Myocyte (in vitro differentiated cells): ENCODE measurements around the gene CACNG6. TPM values are rescaled to one million over a fixed set of nuclear protein-coding genes. Genes with fewer than 3 reads are reported as not detected.

Experiments
- DNase-seq: peaks from one replicate; pipeline ENCODE4 v3.0.0-alpha.2; 2012; ENCODE audit warnings: low read depth
- total RNA-seq: library from RNA; depleted of rRNA; stranded (reverse); fragments of >200 nt; gene quantifications from 2 replicates; pipeline ENCODE4 v1.2.3, GENCODE V29; 2014

The CACNG6 gene
- total RNA-seq, 1 donor from 2014 or later = 30.8 TPM

DNA sequence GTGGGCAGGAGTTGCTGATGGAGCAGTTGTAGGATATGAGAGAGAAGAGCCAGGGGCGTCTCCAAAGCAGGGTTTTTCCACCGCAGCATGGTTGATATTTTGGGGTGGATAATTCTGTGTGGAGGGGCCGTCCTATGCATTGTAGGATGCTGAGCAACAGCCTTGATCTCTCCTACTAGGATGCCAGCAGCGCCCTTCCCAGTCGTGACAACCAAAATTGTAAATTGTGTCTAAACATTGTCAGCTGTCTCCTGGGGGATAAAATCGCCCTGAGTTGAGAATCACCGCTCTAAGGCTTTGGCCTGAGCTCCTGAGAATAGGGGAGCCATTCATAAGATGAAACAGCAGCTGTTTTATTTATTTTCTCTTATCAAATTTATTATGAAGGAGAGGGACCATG is 24.5 kb upstream of the CACNG6 start:
- no peak for DNase-seq

DNA sequence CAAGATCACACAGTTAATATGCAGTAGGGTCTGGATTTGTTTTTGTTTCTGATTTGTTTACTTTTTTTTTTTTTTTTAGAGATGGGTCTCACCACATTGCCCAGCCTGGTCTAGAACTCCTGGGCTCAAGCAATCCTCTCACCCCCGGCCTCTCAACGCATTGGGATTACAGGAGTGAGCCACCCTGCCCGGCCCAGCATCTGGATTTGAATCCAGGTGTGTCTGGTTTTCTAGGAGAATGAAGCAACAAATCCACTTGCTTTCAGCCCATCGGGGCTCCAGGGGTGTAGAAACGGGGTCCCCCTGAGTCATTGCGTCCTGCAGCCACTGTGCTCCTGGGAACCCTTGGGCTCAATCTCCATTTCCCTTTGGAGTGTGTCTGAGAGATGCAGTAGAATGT is 22.1 kb upstream of the CACNG6 start:
- DNase-seq = no peak

DNA sequence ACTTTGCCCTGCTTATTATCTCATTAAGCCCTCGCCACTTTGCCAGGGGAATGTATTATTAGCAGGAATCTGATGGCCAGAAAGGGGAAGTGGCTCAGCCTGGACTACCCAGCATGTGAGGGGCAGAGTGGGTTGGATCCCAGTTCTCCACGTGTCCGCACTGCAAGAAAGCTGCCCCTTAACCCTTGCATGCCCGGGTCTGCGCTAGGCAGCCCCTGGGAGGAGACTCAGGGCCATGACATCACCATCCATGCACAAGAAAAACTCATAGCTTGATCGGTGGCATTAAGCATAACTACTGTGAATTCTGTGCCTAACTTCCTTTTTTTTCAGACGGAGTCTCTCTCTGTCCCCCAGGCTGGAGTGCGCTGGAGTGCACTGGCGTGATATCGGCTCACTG is 19.8 kb upstream of the CACNG6 start:
- no peak for DNase-seq

DNA sequence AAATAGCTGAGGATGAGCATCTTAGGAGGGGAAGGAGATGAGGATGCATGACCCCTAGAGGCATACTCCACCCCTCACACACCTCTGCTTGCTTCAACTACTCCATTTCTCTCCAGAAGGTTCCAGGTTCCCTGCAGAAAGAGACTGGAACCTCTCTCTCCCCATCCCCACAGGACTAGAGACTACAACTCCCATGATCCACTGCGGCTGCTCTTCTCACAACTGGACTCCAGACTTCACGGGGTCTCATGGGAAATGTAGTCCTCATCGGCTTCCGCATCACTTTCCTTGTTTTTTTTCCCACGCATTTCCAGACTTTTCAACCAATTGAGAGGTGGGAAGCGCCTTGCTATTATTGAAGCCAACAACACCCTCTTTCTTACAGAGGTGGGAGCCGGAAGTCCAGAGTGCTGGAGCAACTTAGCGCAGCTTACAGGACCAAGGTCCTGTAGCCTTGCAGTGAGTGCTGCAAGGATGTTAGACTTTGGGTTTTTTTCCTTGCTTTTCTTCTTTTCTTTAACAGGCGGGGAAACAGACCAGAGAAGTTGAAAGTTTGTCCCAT is 13.9 kb upstream of the CACNG6 start:
- peak; percentile 87 for DNase-seq

DNA sequence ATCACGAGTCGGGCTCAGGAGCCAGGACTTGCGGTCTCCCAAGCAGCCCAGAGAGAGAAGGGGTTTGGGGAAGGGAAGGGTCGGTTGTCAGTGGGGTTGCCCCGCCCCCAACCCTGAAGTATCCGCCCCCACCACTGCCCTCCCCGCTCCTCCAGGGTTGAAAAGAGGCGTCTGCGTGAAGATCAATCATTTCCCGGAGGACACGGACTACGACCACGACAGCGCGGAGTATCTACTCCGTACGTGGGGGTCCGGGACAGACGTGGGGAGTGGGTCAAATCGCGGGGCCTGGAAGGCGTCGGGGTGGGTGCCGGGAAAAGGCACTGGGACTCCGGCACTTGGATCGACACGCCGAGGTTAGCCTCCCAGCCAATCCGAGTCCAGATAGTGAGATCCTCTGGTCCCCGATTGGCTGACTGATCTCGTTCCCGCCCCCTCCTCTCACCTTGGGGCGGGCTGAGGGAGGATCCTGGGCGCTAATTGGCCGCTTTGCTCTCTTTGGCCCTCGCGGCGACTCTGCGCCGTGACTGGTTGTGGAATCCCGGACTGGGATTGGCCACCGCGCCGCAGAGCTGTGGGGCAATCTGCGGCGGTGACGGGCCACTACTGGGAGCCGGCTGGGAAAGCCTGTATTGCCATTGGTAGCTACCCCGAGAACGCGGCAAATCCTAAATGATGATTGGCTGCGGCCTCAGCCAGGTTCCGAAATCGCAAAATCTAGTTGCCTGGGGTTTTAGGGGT is 13.3 kb upstream of the CACNG6 start:
- DNase-seq = peak; percentile 45

DNA sequence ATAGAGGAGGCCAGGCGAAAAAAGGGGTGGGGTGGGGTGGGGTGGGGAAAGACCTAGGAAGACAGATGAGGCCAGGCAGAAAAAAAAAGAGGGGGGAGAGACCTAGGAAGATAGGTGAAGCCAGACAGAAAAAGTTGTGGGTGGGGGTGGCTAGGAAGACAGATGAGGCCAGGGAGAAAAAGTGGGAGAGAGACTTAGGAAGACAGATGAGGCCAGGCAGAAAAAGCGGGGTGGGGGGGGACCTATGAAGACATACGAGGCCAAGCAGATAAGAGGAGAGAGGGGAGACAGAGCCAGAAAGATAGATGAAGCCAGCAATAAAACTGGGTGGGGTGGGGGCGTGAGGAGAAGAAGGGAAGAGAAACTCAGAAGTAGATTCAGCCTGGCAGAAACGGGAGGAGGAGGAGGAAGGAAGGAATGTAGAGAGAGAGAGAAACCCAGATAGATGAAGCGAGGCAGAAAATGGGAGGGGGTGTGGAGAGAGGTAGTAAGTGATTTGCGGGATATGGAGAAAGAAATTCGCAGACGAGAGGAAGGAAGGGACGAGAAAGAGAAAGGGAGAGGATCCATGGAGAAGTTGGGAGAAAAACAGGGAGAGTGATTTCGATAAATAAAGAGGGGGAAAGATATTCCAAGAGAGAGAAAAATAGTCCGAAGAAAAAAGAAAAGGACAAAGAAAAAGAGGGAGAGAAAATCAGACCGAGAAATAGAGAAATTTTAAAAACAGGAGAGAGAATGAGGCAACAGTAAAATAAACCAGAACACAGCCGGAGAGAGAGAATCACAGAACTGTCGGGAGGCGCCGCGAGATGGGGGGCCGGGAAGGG is 12.2 kb upstream of the CACNG6 start:
- no peak for DNase-seq

DNA sequence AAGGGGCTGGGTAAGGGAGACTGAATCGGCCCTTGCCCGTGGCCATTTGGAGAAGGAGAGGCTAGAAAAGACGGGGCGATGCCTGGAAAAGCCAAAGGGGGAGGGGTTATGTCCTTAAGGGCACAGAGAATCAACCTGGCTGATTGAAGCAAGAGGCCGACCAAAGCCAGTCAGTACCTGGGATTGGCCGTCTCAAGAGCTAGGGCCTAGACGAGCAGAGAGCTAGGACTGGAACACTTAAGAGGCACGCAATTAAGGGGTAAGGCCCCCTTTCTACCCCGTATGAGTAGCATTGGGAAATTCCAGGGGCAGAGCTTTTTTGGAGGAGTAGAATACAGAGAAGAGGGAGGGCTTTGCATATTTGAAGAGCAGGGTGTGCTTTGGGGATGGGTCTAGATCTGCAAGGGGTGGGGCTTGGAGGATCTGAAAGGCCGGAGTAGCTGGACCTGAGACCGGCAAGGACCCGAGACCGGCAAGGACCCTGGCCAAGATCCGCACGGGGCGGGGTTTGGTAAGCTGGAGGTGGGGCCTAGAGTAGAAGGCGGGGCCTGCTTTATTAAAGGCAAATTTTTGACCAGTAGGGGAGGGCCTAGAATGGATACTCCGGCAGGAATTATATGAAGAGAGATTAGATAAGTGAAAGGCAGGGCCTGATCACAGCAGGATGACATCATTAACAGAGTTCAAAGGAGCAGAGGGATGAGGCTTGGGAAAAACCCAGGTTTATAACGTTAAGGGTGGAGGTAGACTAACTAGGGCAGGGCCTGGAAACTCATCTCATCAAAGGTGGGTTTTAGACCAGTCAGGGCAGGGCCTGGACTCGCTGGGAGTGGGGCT is 10.7 kb upstream of the CACNG6 start:
- no peak for DNase-seq

DNA sequence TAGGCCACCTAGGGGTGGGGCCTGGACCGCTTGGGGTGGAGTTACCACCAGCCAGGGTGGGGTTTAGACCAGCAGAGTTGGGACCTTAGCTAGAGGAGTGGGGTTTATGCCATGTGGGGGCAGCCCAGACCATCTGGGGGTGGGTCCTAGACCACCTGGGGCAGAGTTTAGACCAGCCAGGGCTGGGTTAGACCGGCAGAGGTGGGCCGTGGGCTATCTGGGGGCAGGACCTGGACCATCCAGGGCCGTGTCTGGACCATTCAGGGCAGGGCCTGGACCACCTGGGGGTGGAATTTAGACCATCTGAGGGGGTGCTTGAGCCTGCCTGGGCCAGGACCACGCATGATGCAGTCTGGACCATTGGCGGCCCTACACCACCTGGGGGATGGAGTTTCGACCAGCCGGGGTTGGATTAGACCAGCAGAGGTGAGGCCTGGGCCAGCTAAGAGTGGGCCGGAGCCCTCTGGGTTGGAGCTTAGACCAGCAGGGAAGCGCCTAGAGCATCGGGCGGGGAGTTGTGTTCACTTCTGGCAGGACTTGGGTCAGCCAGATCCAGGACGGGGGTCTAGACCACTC is 10.0 kb upstream of the CACNG6 start:
- no peak for DNase-seq

DNA sequence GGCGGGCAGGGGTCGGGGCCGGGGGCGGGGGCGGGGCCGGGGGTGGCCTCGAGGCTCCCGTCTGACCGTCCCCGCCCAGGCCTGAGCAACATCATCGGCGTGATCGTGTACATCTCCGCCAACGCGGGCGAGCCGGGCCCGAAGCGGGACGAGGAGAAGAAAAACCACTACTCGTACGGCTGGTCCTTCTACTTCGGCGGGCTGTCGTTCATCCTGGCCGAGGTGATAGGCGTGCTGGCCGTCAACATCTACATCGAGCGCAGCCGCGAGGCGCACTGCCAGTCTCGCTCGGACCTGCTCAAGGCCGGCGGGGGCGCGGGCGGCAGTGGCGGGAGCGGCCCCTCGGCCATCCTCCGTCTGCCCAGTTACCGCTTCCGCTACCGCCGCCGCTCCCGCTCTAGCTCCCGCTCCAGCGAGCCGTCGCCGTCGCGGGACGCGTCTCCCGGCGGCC is 9.4 kb upstream of the CACNG6 start:
- DNase-seq = no peak

DNA sequence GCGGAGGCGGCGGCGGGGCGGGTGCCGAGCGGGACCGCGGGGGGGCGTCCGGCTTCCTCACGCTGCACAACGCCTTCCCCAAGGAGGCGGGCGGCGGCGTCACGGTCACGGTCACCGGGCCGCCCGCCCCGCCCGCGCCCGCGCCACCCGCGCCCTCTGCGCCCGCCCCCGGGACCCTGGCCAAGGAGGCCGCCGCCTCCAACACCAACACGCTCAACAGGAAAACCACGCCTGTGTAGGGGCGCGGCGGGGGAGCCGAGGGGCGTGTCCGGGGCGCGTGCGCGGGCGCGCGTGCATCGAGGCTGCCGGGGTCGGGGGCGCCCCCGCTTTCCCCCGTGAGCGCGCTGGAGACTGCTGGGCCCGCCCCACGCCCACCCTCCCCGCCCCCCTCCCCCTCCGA is 8.8 kb upstream of the CACNG6 start:
- DNase-seq = no peak

DNA sequence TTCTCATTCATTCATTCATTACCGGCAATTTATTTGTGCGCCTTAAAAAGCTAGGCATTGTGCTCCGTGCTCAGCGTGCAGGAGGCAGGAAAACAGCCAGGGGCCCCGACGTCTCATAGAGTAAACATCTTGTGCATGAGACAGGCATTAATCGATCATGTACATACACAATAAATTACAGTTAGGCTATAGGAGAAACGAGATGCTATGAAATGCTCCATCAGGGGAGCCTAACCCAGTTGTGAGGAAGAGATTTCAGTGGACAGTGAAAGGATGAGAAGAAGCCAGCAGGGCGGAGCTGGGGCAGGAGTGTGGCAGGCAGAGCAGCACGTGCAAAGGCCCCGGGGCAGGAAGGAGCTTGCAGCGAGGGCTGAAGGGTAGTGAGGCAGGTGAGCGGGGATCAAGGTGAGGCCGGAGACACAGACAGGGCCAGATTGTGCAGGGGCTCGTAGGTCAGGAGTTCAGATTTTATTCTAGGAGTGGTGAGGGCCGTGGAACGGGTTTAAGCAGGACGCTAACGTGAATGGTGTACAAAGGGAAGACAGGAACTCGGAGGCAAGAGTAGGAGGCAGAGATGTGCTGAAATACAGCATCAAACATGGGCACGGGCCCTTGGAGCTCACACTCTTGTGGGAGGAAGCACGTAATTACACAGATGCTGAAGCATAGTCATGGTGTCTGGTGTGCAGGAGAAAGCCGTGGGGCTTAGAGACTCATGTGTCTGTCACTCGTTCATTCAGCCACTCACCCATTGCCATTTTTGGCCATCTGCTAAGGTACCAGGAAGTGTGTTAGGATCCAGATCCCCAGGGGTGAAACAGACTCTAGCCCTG is 7.8 kb upstream of the CACNG6 start:
- DNase-seq = no peak

DNA sequence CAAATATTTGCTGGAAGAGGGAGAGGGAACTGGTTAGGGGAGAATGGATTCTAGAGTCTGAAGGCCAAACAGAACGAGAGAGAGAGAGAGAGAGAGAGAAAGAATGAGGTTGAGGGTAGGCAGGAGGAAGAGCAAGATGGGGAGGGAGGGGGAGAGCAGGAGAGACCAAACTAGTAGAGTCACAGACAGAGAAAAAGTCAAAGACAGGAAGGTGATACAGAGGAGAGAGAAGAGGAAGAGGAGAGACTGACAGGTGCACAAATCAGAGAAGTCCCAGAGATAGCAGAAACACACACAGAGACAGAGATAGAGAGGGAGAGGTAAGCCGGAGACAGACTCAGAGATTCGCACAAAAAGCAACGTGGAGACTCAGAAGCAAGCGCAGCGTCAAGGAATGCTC is 5.6 kb upstream of the CACNG6 start:
- DNase-seq = no peak

DNA sequence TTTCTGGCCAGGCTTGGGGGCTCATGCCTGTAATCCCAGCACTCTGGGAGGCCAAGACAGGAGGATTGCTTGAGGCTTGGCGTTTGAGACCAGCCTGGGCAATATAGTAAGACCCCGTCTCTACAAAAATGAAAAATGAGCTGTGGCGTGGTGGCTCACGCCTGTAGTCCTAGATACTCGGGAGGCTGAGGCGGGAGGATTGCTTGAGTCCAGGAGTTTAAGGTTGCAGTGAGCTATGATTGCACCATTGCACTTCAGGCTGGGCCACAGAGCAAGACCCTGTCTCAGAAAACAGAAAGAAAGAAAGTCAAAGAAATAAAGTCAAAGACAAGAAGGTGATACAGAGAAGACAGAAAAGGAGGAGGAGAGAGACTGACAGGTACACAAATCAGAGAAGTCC is 2.5 kb upstream of the CACNG6 start:
- DNase-seq = no peak

DNA sequence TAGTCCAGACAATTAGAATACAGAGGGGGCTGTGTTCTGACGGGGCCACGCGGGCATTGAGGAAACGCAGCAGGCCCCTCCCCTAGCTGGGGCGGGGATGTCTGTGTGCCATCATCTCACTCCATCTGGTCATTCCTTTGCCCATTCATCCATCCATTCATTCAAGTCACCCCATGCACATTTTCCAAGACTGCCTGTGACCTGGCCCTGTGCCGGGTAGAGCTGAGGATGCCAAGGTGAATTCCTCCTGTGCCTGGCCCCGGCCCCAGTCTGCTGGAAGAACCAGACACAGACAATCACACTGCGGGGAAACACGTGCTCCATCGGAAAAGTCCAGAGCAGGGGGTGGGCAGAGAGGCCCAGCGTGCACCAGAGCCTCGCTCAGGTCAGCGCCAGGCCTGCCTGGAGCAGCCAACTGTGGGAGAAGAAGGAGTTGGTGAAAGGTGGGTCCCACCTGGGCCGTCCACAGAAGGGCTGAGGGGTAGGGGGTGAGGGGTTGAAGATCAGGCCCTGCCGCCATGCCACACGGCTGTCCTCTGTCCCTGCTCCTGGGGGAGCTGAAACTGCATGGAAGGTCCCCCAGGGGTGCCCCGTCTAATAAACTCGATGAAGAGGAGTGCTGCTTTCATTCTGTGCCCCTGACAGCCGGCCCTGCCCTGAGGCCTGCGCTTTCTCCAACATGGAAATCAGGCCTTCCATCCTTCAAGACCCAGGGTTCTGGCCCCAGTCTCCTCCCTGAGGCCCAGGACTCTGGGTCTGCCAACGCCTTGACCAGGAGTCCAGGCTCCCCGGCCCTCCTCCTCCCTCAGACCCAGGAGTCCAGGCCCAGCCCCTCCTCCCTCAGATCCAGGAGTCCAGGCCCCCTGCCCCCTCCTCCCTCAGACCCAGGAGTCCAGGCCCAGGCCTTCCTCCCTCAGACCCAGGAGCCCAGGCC is 1.6 kb upstream of the CACNG6 start:
- no peak for DNase-seq

DNA sequence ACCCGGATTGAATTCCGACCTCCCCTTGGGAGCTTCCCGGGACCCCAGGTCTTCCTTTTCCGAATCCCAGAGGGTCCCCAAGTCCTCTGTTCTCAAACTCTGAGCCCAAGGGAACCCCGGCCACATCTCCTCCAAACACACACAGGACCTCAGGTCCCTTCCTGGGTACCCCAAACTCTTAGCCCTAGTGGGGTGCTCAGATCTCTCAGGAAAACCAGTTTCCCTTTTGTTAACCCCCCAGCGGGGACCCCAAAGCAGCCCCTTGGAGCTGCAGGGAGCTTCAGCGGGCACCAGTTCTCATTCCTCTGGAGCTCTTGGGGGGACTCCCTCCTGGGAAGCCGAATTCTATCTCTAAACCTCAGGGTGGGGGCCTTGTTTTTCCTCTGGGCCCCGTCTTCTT is 774 bp downstream of the CACNG6 start:
- DNase-seq = no peak

DNA sequence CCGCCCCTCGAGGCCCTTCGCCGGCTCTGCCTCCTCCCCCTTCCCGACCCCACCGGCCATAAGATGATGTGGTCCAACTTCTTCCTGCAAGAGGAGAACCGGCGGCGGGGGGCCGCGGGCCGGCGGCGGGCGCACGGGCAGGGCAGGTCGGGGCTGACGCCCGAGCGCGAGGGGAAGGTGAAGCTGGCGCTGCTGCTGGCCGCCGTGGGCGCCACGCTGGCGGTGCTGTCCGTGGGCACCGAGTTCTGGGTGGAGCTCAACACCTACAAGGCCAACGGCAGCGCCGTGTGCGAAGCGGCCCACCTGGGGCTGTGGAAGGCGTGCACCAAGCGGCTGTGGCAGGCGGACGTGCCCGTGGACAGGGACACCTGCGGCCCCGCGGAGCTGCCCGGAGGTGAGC is 1.4 kb downstream of the CACNG6 start:
- DNase-seq = no peak

DNA sequence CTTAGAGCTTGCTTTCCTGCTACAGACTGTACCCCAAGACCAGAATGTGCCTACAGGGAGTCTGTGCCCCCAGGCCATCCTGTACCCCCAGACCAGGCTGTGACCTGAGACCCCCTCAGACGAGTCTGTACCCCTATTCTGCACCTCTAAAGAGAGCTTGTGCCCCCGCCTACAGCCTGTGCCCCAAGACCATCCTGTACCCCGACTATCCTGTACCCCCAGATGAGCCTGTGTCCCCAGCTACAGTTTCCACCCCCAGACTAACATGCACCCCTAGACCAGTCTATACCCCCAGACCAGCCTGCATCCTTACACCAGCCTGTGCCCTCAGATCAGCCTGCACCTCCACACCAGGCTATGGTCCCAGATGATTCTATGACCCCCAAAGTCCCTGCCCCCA is 2.0 kb downstream of the CACNG6 start:
- no peak for DNase-seq

DNA sequence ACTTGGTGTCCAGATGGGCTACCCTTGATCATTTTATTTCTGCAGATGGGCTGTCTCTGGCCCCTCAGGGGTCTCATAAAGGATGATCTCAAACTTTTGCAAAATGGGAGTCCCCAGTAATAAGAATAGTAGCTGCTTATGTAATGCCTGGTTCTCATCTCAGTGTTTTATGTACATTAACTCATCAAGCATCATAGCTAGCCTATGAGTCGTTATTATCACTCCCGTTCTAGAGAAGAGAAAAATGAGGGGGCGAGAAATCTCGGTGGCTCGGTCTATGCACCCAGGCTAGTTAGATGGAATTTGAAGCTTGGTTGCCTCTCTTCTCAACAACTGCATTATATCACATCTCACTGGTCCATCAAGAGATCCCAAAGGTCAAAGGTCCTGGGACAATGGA is 3.4 kb downstream of the CACNG6 start:
- no peak for DNase-seq

DNA sequence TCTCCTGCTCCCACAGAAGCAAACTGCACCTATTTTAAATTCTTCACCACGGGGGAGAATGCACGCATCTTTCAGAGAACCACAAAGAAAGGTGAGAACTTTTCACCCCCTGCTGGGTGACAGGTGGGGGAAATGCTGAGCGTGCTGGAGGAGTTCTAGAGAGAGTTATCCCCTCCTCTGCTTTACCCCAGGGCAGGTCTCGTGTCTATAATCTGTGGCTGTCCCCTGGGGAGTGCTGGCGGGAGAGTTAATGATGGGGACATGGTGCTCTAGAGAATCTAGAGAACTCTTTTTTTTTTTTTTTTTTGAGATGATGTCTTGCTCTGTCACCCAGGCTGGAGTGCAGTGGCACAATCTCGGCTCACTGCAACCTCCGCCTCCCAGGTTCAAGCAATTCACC is 6.8 kb downstream of the CACNG6 start:
- no peak for DNase-seq
